MM.1S (cell line): ENCODE results near the gene PLSCR5.

Experiments used
- CTCF ChIP-seq: fragments of 300-600 bp; sonication (generic); IDR thresholded peaks from 2 replicates; pipeline ENCODE4 v1.5.1; 2016; ENCODE audit warnings: antibody characterized with exemption, low read length, mixed read lengths
- EZH2 ChIP-seq: fragments of 300-600 bp; sonication (generic); optimal IDR thresholded peaks from 2 replicates; pipeline ENCODE3; 2017; ENCODE audit warnings: low read depth, mild to moderate bottlenecking, antibody characterized with exemption, low read length, mixed read lengths
- EZH2phosphoT487 ChIP-seq: fragments of 300-600 bp; sonication (generic); IDR thresholded peaks from 2 replicates; pipeline ENCODE4 v1.6.1; 2018; ENCODE audit warnings: antibody characterized with exemption, low read length

GRCh38 chr3:146537603-146538002 is 67.5 kb downstream of the PLSCR5 start:
- no peak for TF ChIP-seq CTCF
- TF ChIP-seq EZH2: no peak
- TF ChIP-seq EZH2phosphoT487: no peak
